ENCODE results near the gene SSTR5. TPM values are rescaled to one million over a fixed set of nuclear protein-coding genes. Genes with fewer than 3 reads are reported as not detected.

The SSTR5 gene
- total and polyA plus RNA-seq, 10 of the 15 experiments (the other 5 are each of a cell fraction or from before 2014, with no cell fraction given): not detected

GRCh38 chr16:1067629-1068028, 4.9 kb upstream of the SSTR5 start:
- H2AFZ ChIP-seq (ENCODE audit: control insufficient read depth, low read depth, low read length): no peak overlapping the region
- TF ChIP-seq PRDM15 (CRISPR knock-in tag; IDR thresholded peaks at IDR 0.05) (no peak), ZNF24 (IDR thresholded peaks at IDR 0.05) (no peak), PAX8 (IDR thresholded peaks at IDR 0.05) (no peak), RUNX3 (IDR thresholded peaks at IDR 0.05; ENCODE audit: low read length) (peak; percentile 79), CBFB (IDR thresholded peaks at IDR 0.05; ENCODE audit: low read depth) (peak; percentile 72; the same call in 1 of the 2 replicates), STAT3 (IDR thresholded peaks at IDR 0.05; ENCODE audit: low read depth, low read length) (no peak), ZNF622 (IDR thresholded peaks at IDR 0.05) (no peak), NBN (IDR thresholded peaks at IDR 0.05) (no peak), RB1 (IDR thresholded peaks at IDR 0.05; ENCODE audit: borderline replicate concordance) (no peak), ZNF687 (IDR thresholded peaks at IDR 0.05) (no peak), RAD21 (IDR thresholded peaks at IDR 0.05; ENCODE audit: insufficient read depth, low read depth, low read length) (no peak)
- H4K20me1 ChIP-seq (ENCODE audit: control insufficient read depth, insufficient read depth): no peaks in the 10 kb centered on the region
- H3K79me2 ChIP-seq (ENCODE audit: control insufficient read depth, insufficient read depth, low read length): no peaks in the 10 kb centered on the region
- ATAC-seq (no peak), DNase-seq (ENCODE audit: low read depth, low spot score) (no peak), FAIRE-seq (no peak)
- intact Hi-C loops (cut with micrococcal nuclease; ENCODE audit: unreplicated experiment) (no loop called here), in situ Hi-C loops (cut with MboI) (loop anchor here (10.0 kb wide), 1 partner anchor 57 kb away; no protein-coding TSS in a partner anchor)
- H3K9ac ChIP-seq (ENCODE audit: control insufficient read depth, insufficient read depth, low read length): no peak overlapping the region
- WGBS (ENCODE audit: insufficient coverage, insufficient replicate concordance, low lambda C conversion rate, missing lambda C conversion rate): 42% methylated on average over 15 of the region's 15 CpGs
- no peaks in the 10 kb centered on the region; the same call in 2 of the 3 replicates for H3K9me3 ChIP-seq (replicated peaks; ENCODE audit: control insufficient read depth, insufficient read depth, low read length)
- CTCF ChIA-PET: no interaction called here
- POLR2A ChIA-PET: no interaction called here
- no peak overlapping the region for H3K27ac ChIP-seq (ENCODE audit: control insufficient read depth, insufficient read depth)
- no peaks in the 10 kb centered on the region for H3K27me3 ChIP-seq (replicated peaks in 1 of 2; ENCODE audit: control insufficient read depth in 2 of 2, insufficient read depth in 2 of 2, low read length in 1 of 2)
- H3K36me3 ChIP-seq (ENCODE audit: control insufficient read depth in 2 of 2, insufficient read depth in 2 of 2, low read length in 1 of 2): no peaks in the 10 kb centered on the region
- no TSS peak for BruUV-seq (replicated peaks)
- RAD21 ChIA-PET (ENCODE audit: unreplicated experiment): no interaction called here
- SMC1A ChIA-PET (ENCODE audit: uncharacterized antibody, unreplicated experiment): no interaction called here
- H3K4me2 ChIP-seq (ENCODE audit: control insufficient read depth, insufficient read depth): no peak overlapping the region
- H3K4me3 ChIP-seq: no peak overlapping the region
- no peaks in the 10 kb centered on the region for H3K4me1 ChIP-seq (ENCODE audit: control insufficient read depth, insufficient read depth, low read length)

All from GM12878 (cell line).